Heart left ventricle (tissue), 13 donors: ENCODE results near the gene HLA-DQA2.

ENCODE experiments used
- CTCF ChIP-seq, 12 donors: fragments of 200-600 bp; sonication (generic) in 4 of 12; IDR thresholded peaks; one replicate each; pipeline versions ENCODE4 v1.5.0 to v1.8.0; 2018 to 2022; ENCODE audit warnings: antibody characterized with exemption in 12 of 12, mild to moderate bottlenecking in 5 of 12
- POLR2A ChIP-seq, 2 donors: fragments of 450-650 bp; IDR thresholded peaks; one replicate each; pipeline ENCODE4 v1.6.1; 2017; ENCODE audit warnings: antibody characterized with exemption in 2 of 2, mild to moderate bottlenecking in 2 of 2, moderate library complexity in 2 of 2
- donor health status: ischemic (EF 13 %, LVEDD 7.1; RV severe dilation, severe dysfunction).
- donor health status: DM: no; HTN: yes; CAD: no.
- donor health status: DM: no; HTN: no; CAD: no.
- donor health status: ischemic (EF 25% LVEDD 6.9; RV normal size, moderate dysfunction).
- donor health status: ischemic (EF 25% LVEDD 5.7; RV mildly dilated, moderate dysfunction).
- donor health status: ischemic (EF 35%, LVEDD 5.7; RV mildly dilated, moderate dysfunction).
- donor health status: nonischemic (EF 11% LVEDD 7.7; RV severe dilation, severe dysfunction).
- donor health status: DM: yes; HTN: yes; CAD: no.
- donor health status: PGD.
- donor health status: ischemic (EF 29% LVEDD 5.4; RV normal size, mild dysfunction).
- donor health status: nonischemic (EF 23%, LVEDD 6.1; RV moderate dilation, normal function).

- no peak for TF ChIP-seq CTCF (IDR thresholded peaks at IDR 0.05)
- no peak for TF ChIP-seq POLR2A (IDR thresholded peaks at IDR 0.05)
Observed at GRCh38 chr6:32744776-32745175, 3.6 kb downstream of the HLA-DQA2 start.
